DLD1 (cell line): ENCODE measurements around the gene PNMA5.
"Not testable (repeated sequence)": the region's sequence is repeated elsewhere in the genome, so short reads cannot be mapped to it uniquely, and the experiment has no call there.

Experiments
- in situ Hi-C: cut with HindIII; loops from 2 replicates; pipeline ENCODE4 v1.10.0; 2017; ENCODE audit warnings: low sequenced_read_pairs

The PNMA5 gene

GRCh38 chrX:152993933-152994332 lies at the start of gene PNMA5:
Gene PNMA5, minus strand, starts transcription at chrX:152994116. Its CDS starts 2,518 bp downstream, at chrX:152991598.
- in situ Hi-C loops: no loop called here

GRCh38 chrX:153032397-153033118 lies 38.6 kb upstream of the PNMA5 start:
- in situ Hi-C loops: no loop called here

DNA sequence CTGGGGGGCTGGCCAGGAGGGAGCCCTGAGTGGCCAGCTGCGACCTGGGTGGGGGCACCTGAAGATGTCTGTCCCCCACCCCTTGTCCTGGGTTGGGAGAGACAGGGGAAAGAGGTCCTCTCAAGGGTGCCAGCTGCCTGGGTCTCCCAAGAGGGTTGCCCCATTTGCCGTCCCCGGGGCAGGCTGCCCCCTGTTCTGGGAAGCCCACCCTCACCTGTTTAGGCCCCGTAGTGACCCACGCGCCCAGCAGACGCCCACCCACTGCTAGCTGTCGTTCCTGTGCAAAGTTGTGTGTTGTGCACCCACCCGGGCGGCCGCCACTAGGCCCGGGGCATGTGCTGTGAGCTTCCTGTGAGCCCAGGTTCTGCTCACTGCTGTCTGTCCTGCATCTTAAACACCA lies 36.9 kb upstream of the PNMA5 start:
- in situ Hi-C loops: no loop called here

- in situ Hi-C loops: no loop called here
These were observed 36.0 kb upstream of the PNMA5 start for GRCh38 chrX:153029875-153030274.

- in situ Hi-C loops: no loop called here
These were observed 35.2 kb upstream of the PNMA5 start for GRCh38 chrX:153029162-153029561.

- in situ Hi-C loops: not testable (repeated sequence)
These were observed 34.6 kb upstream of the PNMA5 start for GRCh38 chrX:153028487-153028886.

GRCh38 chrX:153026501-153026900 lies 32.6 kb upstream of the PNMA5 start:
- in situ Hi-C loops: not testable (repeated sequence)

DNA sequence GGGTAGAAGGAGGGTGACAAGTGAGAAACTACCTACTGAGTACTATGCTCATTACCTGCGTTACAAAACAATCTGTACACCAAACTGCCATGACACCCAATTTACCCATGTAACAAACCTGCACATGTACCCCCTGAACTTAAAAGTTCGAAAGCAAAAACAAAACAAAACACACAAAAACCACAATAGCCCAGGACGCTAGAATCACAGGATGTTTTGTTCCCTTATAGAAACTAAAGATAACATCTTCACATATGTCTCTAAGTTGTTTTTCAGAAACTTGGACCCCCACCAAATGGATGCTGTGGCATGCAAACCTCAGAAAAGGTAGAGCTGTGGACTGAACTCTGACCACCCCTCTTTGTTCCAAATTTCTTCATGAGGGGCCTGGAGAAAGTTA lies 25.2 kb upstream of the PNMA5 start:
- in situ Hi-C loops: no loop called here

DNA sequence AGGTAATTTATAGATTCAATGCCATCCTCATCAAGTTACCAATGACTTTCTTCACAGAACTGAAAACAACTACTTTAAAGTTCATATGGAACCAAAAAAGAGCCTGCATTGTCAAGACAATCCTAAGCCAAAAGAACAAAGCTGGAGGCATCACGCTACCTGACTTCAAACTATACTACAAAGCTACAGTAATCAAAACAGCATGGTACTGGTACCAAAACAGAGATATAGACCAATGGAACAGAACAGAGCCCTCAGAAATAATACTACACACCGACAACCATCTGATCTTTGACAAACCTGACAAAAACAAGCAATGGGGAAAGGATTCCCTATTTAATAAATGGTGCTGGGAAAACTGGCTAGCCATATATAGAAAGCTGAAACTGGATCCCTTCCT lies 23.3 kb upstream of the PNMA5 start:
- in situ Hi-C loops: not testable (repeated sequence)

- in situ Hi-C loops: no loop called here
These were observed 10.9 kb upstream of the PNMA5 start for GRCh38 chrX:153004780-153005179.

DNA sequence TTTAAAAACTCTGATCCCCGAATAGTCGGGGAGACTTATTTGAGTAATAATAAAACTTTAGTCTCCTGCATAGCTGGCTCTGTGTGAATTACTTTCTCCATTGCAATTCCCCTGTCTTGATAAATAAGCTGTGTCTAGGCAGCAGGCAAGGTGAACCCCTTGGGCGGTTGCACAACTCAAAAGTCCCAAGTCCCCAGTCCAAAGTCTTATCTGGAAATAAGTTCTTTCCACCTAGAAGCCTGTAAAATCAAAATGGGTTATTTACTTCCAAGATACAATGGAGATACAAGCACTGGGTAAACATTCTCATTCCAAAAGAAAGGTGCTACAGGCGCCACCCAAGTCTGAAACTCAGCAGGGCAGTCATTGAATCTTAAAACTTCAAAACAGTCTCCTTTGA lies 10.1 kb upstream of the PNMA5 start:
- in situ Hi-C loops: no loop called here

- in situ Hi-C loops: not testable (repeated sequence)
These were observed 8.3 kb upstream of the PNMA5 start for GRCh38 chrX:153002182-153002581.

DNA sequence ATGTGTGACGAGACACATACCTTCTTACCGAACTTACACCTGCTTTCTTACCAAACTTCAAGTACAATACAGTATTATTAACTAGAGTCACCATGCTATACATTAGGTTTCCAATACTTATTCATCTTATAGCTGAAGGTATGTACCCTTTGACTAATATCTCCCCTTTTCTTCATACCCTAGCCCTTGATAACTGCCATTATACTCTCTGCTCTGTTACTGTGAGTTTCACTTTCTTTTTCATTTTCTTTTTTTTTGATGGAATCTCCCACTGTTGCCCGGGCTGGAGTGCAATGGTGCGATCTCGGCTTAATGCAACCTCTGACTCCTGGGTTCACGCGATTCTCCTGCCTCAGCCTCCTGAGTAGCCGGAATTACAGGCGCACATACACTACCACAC lies 3.4 kb upstream of the PNMA5 start:
- in situ Hi-C loops: no loop called here

DNA sequence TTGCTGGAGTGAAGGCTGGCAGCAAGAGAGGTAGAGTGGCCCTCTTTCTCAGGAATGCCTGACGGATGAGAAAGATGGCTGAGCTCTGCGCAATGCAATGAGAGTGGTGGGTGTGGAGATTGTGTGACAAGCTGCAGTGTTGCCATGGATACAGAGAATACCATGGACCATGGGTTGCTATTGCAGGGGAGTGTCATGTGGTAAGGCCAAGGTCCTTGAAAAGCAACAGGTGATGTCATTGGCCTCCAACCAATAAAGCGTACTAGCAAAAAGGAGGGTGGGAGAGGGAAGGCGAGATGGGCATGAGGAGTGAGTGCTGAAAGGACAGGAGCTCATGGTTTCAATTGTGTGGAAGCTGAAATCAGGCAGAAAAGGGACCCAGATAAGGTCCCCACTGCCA lies 1.8 kb downstream of the PNMA5 start:
- in situ Hi-C loops: no loop called here

DNA sequence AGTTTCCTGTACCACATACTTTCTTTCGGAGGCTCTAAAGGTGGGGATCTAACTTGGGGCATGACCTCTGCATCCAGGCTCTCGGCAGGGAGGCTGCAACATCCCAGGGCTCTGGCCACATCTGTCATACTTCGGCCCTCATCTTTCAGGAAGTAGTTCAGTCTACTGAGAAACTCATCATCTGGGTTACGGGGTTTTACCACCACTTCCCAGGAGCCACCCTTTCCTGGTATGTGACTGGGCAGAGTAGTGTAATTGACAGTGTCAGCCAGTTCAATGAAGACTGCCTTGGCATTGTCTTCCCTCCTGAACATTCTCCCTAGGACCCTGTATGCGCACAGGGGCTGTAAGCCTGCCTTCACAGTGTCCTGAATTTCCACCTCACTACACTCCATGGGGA lies 2.8 kb downstream of the PNMA5 start:
- in situ Hi-C loops: no loop called here

GRCh38 chrX:152989292-152989658 lies 4.6 kb downstream of the PNMA5 start:
- in situ Hi-C loops: no loop called here

DNA sequence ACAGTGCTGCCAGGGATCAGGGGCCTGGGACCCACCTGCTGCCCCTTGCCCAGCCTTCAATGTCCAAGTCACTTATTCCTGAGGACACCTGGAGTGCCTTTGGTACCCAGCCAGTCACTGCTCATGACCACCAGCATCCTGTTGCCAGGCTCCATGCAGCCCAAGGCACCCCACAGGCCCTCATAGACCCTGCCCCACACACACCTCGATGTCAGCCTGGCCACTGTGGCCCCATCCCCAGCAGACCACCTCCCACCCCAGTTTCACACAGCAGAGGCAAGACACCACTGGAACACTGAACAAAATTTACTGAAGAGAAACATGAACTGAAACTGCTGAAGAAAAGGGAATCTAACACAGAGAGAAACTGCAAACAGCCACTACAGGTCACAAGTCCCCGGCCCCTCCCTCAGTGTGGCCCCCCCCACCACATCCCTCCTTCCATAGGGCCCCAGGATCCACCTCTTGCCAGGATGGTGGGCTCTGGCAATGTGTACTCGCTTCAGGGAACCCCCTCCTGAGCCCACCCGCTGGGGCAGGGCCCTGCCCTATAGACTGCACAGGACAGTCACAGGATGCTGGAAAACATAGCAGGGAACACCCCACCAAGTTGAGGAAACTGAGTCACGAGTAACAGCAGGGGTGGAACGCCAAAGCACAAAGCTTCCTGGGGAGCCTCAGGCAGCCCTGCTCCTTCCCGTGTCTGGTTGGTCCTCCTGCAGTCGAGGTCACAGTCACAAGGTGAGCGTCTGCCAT lies 5.2 kb downstream of the PNMA5 start:
- in situ Hi-C loops: no loop called here

DNA sequence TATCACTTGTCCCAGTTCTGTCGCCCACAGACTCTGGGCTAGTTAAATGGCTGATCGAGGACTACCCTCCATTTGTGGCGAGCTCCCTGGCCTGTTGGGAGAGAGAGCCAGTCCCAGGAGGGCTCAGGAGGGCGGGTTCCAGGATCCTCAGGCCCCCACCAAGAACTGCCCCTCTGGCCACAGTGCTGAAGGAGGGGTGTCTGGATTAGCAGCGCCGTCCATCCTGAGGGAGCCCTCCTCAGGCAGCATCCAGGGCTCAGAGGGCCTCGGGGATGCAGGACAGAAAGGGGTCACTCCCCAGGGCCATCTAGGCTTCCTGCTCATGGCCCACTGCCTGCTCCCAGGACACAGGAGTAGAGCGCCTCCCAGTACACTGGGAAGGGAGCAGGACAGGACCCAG lies 6.1 kb downstream of the PNMA5 start:
- in situ Hi-C loops: no loop called here

- in situ Hi-C loops: not testable (repeated sequence)
These were observed 6.8 kb downstream of the PNMA5 start for GRCh38 chrX:152987156-152987555.

- in situ Hi-C loops: not testable (repeated sequence)
These were observed 8.5 kb downstream of the PNMA5 start for GRCh38 chrX:152985383-152985782.

DNA sequence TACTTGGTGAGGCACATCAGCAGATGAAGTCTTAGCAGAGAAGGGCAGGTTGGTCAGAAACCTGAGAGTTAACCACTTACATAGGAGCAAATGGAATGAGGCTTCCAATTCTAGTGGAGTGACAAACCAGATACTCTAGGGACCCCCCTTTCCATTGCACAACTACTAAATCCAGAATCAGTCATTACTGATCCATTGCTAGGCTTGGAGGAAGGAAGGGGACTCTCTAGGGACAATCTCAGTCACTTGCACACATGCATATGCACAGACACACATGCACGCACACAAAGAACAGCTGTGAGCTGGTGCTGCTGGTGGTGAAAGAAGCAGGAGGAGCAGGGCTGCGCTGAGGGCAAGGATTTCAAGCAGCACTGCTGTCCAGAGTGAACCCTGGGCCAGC lies 25.7 kb downstream of the PNMA5 start:
- in situ Hi-C loops: no loop called here

GRCh38 chrX:152960115-152960514 lies 33.8 kb downstream of the PNMA5 start:
- in situ Hi-C loops: no loop called here
